DMS153 treated with DMSO at 0.1 percent for 48 hours (cell line): ENCODE results near the gene BLOC1S4.

Source experiments
- DNase-seq: peaks from one replicate; lab custom pipeline; 2025; ENCODE audit not compliant: unreplicated experiment; lab: John Stamatoyannopoulos, UW

BLOC1S4 gene

GRCh38 chr4:6761649-6762615 is 46.0 kb downstream of the BLOC1S4 start:
- DNase-seq, result no peak

- DNase-seq, result no peak
These were observed 47.4 kb downstream of the BLOC1S4 start for GRCh38 chr4:6763330-6763851.

- no peak for DNase-seq
These were observed 49.1 kb downstream of the BLOC1S4 start for GRCh38 chr4:6764976-6765620.

- DNase-seq, result no peak
These were observed 49.7 kb downstream of the BLOC1S4 start for GRCh38 chr4:6765703-6766102.
